HG03097 (cell line): Measurements from ENCODE around the gene APLF.
"Not testable (repeated sequence)": the region's sequence is repeated elsewhere in the genome, so short reads cannot be mapped to it uniquely, and the experiment has no call there.

Source experiments
- ATAC-seq: cut with Tn5 transposase; IDR thresholded peaks from one replicate; pipeline ENCODE4 v1.9.1; 2021; ENCODE audit not compliant: unreplicated experiment, low FRiP score

Gene APLF

DNA sequence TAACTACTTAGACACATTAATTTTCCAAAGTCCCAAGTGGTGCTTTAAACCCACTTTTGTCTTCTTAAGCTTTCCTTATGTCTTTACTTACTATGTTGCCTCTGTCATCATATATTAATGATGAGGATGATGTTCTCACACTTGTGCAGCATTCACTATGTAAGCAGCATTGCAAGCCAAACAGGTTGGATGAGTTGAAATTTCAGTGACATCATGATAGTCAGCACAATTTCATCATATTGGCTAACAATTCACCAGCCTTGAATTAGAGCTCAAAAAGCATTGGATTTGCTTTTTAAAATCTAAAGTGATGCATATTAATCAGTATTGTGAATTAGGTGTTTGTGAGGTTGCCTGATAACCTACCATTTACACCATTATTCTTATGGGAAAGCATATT is 7.7 kb downstream of the APLF start:
- ATAC-seq = no peak

DNA sequence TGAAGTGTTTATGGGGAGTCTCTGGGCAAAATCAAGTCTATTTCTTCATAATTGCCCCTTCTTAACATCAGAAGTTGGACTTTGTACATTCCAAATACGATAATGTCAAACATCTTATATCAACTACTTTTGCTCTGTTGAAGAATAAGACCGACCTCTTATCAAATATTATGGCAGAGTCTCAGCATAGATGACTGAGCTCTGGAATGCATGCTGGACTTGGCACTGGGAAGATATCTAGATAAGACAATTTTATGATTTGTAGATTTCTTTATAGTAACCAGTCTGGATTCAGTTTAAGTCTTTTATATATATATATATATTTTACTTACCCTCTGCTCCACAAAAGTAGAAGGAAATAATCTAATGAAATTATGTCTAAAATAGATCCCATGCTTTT is 8.2 kb downstream of the APLF start:
- ATAC-seq = no peak

DNA sequence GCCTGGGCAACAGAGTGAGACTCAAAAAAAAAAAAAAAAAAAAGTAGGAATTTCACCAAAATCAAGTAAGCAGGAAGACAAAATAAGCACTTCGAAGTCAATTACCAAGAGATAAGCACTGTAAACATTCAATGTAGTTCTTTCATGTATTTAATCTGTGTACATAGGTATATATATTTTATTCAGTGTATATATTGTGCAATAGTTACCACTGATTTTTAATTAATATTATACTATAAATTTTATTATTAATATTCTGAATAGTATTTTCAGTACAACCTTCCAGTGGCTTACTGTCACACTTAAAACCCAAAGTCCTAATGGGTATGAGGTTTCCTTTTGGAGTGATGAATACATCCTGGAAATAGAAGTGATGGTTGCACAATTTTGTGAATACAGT is 9.1 kb downstream of the APLF start:
- no peak for ATAC-seq

DNA sequence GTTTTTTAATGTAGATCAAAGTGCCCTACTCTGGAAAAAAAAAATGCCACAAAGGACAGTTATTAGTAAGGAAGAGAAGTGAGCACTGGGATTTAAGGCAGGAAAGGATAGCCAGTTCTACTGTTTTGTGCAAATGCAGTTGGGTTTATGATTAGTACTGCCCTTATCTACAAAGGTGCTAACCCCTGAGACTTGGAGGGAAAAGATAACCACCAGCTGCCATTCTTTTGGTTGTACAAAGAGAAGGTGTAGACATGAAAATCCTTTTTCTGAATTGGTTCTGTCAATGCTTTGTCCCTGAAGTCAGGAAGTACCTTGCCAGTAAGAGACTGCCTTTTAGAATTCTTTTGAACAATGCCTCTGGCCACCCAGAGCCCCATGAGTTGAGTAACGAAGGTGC is 11.3 kb downstream of the APLF start:
- no peak for ATAC-seq

DNA sequence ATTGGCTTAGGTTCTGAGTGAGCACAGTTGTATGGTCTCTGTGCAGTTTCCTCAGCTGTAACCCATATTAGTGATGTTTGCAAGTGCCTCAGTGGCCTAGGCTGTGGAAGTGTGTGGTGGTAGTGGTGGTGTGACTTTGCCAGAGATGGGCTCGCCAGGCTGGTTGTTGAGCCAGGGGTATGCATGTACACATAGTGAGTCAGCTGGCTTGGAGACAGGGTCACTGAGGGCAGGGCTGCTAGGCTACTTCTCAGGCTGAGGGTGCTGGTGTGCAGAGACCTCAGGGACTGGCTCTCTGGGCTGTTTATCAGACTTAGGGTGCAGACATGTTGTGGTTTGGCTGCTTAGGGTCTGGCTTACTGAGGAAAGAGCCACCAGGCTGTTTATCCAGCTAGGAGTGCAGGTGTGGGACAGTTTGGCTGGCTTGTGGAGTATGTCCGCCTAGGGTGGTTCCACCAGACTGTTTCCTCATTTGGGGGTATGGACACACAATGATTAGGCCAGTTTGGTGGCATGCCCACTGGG is 15.0 kb downstream of the APLF start:
- no peak for ATAC-seq

DNA sequence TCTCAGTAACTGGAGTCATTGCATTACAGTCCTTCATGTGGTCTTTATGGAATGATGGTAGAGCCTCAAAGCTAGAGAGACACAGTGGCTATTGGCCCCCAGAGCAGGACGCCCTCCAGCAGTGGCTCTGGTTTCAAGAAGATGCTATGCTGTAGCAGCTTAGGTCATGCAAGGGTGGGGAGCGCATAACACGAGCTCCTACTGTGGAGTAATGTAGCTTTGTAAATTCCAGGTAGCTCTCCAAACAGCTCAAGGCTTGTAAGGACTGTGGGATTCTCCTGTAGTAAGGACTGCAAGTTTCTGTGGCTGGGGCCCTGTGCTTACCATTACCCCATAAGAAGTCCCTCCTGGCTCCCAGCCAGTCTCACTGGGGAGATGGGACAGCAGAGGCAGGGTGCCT is 15.6 kb downstream of the APLF start:
- ATAC-seq = no peak

DNA sequence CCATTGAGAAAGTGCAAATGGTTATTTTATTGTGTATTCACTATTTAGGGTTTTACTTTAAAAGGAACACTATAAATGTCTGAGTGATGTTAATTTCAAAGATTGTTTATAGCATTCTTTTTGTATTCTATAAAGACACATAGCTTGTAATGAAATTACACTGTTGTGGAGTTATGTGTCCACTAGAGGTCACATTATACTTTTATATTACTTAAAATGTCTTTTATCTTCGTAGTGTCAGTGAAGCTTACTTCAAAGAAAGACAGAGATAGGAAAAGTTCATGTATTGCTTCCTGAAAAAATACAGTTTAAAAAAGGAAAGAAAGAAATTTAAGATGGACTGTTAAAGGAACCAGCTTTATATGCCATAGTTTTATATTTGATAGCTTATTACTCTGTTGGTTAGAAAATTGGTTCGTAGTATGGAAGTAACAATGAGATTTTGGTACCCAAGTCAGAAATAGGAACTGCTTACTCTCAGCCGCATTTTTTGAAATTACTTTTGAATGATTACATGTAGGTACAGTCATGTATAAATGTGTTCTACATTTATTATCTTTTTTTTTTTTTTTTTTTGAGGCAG is 20.5 kb downstream of the APLF start:
- ATAC-seq = no peak

DNA sequence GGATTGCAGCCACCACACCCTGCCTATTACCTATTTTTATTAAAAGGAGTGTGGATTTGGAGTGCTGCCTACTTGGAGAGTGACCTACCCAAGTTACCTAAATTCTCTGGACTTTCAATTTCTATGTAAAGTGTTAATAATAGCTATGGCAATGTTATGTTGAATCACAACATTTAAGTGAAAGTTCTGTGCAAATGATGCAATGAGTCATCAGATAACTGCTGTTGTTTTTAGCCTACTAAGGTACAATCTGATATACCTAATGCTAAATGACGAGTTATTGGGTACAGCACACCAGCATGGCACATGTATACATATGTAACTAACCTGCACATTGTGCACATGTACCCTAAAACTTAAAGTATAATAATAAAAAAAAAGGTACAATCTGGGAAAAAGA is 21.2 kb downstream of the APLF start:
- not testable (repeated sequence) for ATAC-seq

DNA sequence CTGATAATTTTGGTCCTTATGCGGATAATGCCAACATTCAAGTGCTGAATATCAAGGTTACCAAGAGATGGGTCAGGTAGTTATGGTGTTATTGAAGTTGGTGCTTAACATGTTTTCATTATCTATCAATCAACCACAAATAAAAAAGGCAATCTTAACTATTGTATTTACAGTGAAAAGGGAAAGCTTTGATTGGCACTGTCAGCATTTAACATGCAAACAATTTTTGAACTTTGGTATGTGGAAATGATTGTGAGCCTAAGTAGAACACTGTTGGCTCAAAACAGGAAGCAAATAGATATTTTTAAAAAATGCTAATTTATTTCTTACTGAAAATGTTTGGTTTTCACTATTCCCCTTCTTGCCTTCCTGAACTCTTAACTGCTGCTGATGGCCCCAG is 21.9 kb downstream of the APLF start:
- ATAC-seq = no peak

DNA sequence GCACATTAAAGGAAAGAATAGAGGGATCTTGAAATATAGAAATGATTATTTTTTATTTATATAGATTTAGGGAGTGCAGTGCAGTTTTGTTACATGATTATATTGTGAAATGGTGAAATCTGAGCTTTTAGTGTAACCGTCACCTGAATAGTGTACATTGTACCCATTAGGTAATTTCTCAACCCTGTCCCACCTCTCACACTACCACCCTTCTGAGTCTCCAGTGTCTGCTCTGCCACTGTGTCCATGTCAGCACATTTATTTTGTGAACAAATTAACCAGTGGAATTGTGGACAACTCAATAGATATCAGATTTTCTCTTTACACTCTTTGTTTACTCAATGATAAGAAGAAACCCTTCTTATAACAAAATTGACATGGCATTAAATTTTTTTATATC is 24.2 kb downstream of the APLF start:
- ATAC-seq = no peak

DNA sequence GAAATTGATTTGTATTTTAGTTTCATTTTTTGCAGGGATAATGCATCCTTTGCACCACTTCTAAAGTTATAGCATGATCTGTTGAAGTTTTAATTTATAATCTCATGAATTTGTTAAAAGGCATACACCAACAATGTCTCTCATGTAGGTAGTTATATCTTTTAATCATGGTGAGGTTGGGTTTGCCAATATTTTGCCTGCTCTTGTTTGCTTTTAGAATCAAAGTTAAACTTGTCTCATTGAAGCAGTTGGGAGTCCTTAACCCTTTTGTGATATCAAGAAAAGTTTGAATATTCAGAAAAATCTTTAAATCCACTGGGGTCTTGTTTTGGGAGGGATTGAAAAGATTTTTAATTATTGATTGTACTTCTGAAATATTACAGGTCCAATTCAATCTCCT is 31.7 kb downstream of the APLF start:
- no peak for ATAC-seq

DNA sequence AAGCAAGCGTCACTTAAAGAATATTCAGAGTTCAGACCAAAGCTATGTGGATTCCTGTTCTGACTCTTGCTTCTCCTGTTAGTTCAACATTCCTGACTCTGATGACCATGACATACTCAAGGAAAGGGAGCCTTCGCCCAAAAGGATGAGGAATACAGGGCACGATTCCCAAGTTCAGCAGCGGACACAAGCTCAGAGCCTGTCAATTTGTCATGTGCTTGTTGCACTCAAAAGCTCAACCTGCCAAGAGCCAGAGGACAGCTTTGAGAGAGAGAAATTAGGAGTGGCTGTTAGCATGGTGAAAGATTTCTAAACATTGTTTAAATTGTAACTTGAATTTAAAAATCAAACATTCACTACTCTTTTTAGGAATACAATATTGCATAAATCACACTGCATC is 33.3 kb downstream of the APLF start:
- ATAC-seq = no peak

DNA sequence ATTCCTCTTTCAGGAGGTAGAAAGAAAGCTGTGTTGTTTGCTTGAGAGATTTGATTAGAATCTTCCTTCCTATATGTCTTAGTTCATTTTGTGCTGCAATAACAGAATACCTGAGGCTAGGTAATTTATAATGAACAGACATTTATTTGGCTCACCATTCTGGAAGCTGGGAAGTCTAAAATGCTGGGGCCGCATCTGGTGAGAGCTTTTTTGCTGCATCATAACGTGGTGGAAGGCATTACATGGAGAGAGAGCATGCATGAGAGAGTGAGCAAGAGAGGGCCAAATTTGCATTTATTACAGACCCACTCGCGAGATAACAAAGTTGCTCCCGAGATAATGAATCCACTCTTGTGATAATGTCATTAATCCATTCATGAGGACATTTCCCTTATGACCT is 34.4 kb downstream of the APLF start:
- ATAC-seq = no peak

DNA sequence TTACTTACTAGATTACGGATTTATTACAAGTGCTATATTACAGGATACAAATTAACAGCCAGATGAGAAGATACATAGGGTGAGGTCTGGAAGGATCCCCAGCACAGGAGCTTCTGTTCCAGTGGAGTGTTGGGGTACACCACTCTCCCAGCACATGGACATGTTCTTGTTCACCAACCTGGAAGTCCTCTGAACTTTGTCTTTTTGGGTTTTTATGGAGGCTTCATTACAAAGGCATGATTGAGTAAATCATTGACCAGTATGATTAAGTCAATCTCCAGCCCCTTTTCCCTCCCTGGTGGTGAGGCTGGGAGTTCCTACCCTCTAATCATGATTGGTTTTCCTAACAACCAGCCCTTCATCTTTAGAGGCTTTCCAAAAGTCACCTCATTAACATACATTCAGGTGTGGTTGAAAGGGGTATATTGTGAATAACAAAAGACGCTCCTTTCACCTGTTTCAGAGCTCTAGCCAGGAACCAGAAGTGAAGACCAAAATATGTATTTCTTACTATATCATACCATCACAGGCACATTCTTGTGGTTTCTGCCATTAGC is 38.3 kb downstream of the APLF start:
- no peak for ATAC-seq

DNA sequence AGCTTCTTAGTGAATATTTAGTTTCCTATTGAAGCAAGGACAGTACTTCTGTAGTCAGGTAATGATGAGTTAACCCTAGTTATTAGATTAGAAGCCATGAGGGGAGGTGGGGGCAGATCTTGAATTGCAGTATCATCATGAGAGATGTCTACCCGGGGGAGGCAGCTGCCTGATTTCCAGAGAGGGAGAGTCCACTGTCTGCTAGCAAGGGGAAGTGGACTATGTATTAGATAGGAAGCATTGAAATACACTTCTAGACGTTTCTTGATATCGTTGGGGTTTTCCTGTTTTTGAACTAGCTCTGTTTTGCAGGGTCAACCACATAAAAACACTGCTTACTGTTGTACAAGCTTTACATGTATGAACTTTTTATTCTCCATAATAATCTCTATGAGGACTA is 38.8 kb downstream of the APLF start:
- no peak for ATAC-seq

DNA sequence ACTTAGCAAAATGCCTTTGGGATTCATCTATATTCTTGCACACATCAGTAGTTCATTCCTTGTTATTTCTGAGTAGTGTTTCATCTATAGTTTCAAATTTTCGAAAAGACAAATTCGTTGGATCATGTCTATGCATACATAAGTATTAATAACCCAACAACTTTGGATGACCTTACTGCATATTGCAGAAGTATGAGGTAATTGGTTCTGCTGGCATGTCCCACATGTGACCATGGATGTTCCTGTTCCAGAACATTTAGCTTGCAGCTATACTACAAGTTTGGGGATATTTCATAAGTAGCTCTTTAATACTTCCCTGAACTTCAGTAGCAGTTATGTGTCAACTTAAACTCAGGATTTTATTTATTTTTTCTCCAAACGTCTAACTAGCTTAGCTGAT is 44.9 kb downstream of the APLF start:
- ATAC-seq = no peak

DNA sequence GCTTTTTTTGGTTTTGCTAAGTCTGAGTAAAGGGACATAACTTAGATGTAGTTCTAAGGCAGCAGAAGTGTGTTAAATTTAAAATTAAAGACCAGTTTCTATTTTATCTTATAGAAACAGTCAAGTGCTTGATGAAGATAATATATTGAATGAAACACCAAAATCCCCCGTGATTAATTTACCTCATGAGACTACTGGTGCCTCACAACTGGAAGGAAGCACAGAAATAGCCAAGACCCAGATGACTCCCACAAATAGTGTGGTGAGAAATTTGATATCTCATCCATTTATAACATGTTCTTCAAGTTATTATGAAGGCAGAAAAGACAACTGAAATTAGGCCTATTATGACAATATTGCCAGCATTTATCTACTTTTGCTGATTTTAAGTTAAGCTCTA is 45.6 kb downstream of the APLF start:
- ATAC-seq = no peak

DNA sequence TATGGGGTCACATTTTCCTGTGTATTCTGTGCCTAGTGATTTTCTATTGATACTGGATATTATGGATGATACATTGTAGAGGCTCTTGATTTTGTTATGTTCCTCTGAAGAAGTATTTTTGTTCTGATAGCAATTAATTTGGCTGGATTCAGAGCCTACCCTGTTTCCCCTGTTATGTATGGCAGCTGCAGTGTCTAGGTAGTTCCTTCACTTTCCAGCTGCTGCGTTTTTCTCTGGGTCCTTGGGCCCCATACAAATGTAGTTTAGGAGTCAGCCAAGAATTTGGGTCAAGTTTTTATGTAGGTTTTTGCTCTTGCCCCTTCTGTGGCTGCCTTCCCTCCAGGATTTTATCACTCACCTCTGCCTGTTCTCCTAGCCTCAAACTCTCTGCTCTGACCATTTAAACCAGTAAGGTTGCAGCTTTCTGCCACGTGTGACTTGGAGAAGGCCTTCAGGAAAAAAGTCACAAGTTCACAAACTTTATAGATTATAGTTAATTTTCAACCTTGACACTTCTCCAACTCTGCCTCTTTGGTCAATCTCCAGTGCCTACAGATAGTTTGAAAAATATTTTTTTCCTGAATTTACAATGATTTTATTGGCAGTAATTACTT is 47.0 kb downstream of the APLF start:
- no peak for ATAC-seq

DNA sequence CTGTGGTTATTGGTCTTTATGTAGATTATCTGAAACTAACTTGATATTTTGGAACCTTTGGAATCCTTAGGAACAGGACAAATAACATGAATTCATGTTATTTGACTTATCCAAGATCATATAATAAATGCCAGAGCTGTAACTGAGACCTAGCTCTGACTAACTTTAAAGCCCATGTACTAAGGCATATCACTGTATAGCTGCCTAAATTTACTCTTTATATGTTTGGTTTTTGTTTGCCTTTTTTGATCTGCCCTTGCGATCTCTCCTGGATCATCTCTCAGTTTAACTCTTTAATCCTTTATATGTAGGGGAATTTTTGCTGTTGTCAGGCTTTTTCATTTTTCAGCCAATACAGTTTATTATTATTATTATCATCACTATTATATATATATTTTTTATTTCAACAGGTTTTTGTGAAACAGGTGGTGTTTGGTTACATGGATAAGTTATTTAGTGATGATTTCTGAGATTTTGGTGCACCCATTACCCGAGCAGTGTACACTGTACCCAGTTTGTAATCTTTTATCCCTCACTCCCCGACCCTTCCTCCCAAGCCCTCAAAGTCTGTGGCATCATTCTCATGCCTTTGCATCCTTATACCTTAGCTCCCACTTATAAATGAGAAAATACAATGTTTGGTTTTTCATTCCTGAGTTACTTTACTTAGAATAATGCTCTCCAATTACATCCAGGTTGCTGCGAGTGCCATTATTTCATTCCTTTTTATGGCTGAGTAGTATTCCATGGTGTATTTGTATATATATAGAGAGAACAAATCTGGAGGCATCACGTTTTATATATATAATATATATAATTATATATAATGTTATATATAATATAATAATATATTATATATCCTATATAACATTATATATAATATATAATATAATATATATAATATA is 48.9 kb downstream of the APLF start:
- no peak for ATAC-seq

DNA sequence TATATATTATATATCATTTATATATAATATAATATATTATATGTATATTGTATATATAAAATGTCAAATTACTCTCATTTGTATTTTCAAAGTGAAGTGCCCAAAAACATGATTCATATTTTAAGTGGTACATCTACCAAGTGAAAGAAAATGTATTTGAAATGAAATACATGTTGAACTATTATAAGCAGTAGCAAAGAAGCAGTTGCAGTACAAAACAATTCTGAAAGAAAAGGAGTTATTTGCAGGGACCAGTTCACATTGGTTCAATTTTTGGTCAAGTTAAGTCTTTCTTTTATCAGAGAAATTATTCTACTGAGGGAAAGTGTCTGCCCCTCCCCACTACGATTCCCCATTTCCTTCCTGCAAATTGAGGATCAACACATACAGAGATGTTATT is 51.9 kb downstream of the APLF start:
- no peak for ATAC-seq

DNA sequence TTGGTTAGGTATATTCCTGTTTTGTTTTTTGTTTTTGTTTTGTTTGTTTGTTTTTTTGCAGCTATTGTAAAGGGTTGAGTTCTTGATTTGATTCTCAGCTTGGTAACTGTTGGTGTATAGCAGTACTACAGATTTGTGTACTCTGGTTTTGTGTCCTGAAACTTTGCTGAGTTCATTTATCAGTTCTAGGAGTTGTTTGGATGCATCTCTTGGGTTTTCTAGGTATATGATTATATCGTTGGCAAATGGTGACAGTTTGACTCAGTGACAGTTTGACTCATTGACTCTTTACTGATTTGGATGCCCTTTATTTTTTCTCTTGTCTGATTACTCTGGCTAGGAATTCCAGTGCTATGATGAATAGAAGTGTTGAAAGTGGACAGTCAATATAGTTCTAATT is 53.7 kb downstream of the APLF start:
- ATAC-seq = no peak
